Uterus (tissue), 2 donors: ENCODE results near the gene SLC36A4.

Experiments
- POLR2A ChIP-seq, 2 donors: fragments of 450-650 bp; IDR thresholded peaks; one replicate each; pipeline ENCODE4 v1.6.1; 2016; ENCODE audit warnings: antibody characterized with exemption in 2 of 2, mild to moderate bottlenecking in 1 of 2, moderate library complexity in 1 of 2
- TF ChIP-seq, protein P1 (sequence below), 4 experiments: fragments of 200-600 bp in 2 of 4; fragments of 450-650 bp in 2 of 4; sonication (generic) in 2 of 4; IDR thresholded peaks; one replicate each; pipeline ENCODE4 v1.5.1; 2016 to 2019; ENCODE audit warnings: antibody characterized with exemption in 4 of 4, mild to moderate bottlenecking in 2 of 4, moderate library complexity in 1 of 4

DNA sequence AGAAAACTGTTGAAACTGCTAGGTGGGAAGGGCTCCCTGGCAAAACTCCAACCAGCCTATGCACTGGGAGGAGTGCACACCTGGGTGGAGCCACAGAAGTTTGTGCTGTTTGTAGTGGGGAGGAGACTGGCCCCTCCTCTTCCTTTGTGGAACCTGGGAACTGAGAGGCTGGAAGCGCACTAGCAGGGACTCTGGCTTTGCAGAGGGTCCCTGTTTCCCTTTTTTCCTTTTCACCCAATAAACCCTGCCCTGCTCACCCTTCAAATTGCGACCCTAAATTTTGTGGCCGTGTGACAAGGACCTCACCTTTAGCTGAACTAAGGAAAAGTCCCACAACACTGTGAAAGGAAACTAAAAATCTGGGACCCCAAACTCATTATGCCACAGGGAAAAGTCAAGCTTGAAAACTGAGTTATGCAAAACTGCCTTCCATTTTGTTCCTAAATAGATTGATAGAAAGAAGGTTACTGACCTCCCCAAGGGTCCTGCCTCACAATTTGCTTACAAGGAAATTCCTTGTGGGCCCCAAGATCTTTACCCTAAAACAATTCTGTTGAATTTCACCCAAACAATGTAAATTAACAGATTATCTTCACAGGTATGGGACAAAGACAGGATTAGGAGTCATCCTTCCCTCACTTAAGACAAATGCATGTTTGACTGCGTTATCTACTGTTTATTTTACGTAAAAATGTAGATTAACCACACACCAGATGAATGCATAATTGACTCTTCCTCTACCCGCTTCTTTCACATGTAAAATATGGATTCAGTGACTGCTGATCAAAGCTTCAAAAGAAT is 81.0 kb downstream of the SLC36A4 start:
- TF ChIP-seq, protein P1, sequence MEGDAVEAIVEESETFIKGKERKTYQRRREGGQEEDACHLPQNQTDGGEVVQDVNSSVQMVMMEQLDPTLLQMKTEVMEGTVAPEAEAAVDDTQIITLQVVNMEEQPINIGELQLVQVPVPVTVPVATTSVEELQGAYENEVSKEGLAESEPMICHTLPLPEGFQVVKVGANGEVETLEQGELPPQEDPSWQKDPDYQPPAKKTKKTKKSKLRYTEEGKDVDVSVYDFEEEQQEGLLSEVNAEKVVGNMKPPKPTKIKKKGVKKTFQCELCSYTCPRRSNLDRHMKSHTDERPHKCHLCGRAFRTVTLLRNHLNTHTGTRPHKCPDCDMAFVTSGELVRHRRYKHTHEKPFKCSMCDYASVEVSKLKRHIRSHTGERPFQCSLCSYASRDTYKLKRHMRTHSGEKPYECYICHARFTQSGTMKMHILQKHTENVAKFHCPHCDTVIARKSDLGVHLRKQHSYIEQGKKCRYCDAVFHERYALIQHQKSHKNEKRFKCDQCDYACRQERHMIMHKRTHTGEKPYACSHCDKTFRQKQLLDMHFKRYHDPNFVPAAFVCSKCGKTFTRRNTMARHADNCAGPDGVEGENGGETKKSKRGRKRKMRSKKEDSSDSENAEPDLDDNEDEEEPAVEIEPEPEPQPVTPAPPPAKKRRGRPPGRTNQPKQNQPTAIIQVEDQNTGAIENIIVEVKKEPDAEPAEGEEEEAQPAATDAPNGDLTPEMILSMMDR (IDR thresholded peaks at IDR 0.05), result no peak
- TF ChIP-seq POLR2A (IDR thresholded peaks at IDR 0.05), result no peak
